Erythroblast (primary cell): ENCODE measurements around the gene ASTL.

Source experiments
- GATA1 ChIP-seq: IDR thresholded peaks from 2 replicates; pipeline ENCODE4 v1.6.1; 2011; ENCODE audit warnings: low read depth, mild to moderate bottlenecking, control low read depth, low read length, moderate library complexity
- POLR2A ChIP-seq: IDR thresholded peaks from 2 replicates; pipeline ENCODE4 v1.6.1; 2011; ENCODE audit warnings: mild to moderate bottlenecking, low read length

DNA sequence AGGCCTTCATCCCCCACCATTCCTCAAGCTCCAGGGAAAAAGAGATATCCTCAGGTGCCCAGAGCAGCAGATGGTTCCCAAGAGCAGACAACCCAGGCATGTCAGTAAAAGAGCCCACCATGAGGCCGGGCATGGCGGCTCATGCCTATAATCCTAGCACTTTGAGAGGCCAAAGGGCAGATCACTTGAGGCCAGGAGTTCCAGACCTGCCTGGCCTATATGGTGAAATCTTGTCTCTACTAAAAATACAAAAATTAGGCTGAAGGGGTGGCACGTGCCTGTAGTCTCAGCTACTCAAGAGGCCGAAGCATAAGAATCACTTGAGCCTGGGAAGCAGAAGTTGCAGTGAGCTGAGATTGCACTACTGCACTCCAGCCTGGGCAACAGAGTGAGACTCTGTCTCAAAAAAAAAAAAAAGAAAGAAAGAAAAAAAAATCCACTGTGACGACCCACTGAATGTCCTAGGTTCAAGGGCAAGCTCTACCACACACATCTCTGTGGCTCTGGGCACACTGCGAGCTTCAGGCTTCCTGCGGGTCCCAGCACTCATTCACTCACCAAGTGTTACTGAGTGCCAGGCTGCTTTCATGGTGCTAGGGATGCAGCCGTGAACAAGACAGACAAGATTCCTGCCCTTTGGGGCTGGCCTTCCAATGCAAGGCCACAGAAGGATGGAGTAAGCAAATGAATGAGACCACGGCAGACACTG lies 13.4 kb upstream of the ASTL start:
- TF ChIP-seq POLR2A (no peak), GATA1 (no peak)
